ENCODE data around the gene NFKB1.

Gene NFKB1

GRCh38 chr4:102501447-102501696, 213 bp downstream of the NFKB1 start:
- no peak for DNase-seq

GRCh38 chr4:102502543-102502818, 1.3 kb downstream of the NFKB1 start:
- DNase-seq: no peak

GRCh38 chr4:102503301-102503746, 2.2 kb downstream of the NFKB1 start:
- DNase-seq: no peak

- no peak for DNase-seq
Measured at GRCh38 chr4:102503831-102504786, 3.0 kb downstream of the NFKB1 start.

- DNase-seq: no peak
Measured at GRCh38 chr4:102504941-102505340, 3.8 kb downstream of the NFKB1 start.

- DNase-seq: no peak
Measured at GRCh38 chr4:102505708-102506107, 4.5 kb downstream of the NFKB1 start.

GRCh38 chr4:102506523-102506922, 5.4 kb downstream of the NFKB1 start:
- no peak for DNase-seq

GRCh38 chr4:102511830-102512605, 10.9 kb downstream of the NFKB1 start:
- DNase-seq: no peak

- DNase-seq: no peak
Measured at GRCh38 chr4:102514298-102514964, 13.3 kb downstream of the NFKB1 start.

- no peak for DNase-seq
Measured at GRCh38 chr4:102517753-102518152, 16.6 kb downstream of the NFKB1 start.

- DNase-seq: no peak
Measured at GRCh38 chr4:102518703-102519131, 17.6 kb downstream of the NFKB1 start.

- no peak for DNase-seq
Measured at GRCh38 chr4:102519925-102520324, 18.8 kb downstream of the NFKB1 start.

- no peak for DNase-seq
Measured at GRCh38 chr4:102521570-102521969, 20.4 kb downstream of the NFKB1 start.

- DNase-seq: no peak
Measured at GRCh38 chr4:102522031-102522440, 20.9 kb downstream of the NFKB1 start.

GRCh38 chr4:102524691-102525090, 23.5 kb downstream of the NFKB1 start:
- no peak for DNase-seq

GRCh38 chr4:102525097-102525496, 23.9 kb downstream of the NFKB1 start:
- DNase-seq: no peak

GRCh38 chr4:102525504-102525903, 24.3 kb downstream of the NFKB1 start:
- DNase-seq: no peak

- no peak for DNase-seq
Measured at GRCh38 chr4:102526532-102526931, 25.4 kb downstream of the NFKB1 start.

GRCh38 chr4:102527695-102528283, 26.6 kb downstream of the NFKB1 start:
- no peak for DNase-seq

GRCh38 chr4:102529977-102530376, 28.8 kb downstream of the NFKB1 start:
- no peak for DNase-seq

- DNase-seq: no peak
Measured at GRCh38 chr4:102530986-102531385, 29.8 kb downstream of the NFKB1 start.

GRCh38 chr4:102531462-102531861, 30.3 kb downstream of the NFKB1 start:
- no peak for DNase-seq

- DNase-seq: no peak
Measured at GRCh38 chr4:102533348-102533747, 32.2 kb downstream of the NFKB1 start.
